ENCODE measurements around the gene CD72.
A peak's percentile ranks its signal among the peaks of the same experiment; 100 is the strongest.

The CD72 gene, protein sequence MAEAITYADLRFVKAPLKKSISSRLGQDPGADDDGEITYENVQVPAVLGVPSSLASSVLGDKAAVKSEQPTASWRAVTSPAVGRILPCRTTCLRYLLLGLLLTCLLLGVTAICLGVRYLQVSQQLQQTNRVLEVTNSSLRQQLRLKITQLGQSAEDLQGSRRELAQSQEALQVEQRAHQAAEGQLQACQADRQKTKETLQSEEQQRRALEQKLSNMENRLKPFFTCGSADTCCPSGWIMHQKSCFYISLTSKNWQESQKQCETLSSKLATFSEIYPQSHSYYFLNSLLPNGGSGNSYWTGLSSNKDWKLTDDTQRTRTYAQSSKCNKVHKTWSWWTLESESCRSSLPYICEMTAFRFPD

GRCh38 chr9:35618325-35618727 is at the start of gene CD72:
TSS of gene CD72 (minus strand) at chr9:35618413. CDS start at chr9:35618303, 110 bp downstream.
- no peak for TF ChIP-seq ZFX (IDR thresholded peaks at IDR 0.05)
- TF ChIP-seq, protein P1, sequence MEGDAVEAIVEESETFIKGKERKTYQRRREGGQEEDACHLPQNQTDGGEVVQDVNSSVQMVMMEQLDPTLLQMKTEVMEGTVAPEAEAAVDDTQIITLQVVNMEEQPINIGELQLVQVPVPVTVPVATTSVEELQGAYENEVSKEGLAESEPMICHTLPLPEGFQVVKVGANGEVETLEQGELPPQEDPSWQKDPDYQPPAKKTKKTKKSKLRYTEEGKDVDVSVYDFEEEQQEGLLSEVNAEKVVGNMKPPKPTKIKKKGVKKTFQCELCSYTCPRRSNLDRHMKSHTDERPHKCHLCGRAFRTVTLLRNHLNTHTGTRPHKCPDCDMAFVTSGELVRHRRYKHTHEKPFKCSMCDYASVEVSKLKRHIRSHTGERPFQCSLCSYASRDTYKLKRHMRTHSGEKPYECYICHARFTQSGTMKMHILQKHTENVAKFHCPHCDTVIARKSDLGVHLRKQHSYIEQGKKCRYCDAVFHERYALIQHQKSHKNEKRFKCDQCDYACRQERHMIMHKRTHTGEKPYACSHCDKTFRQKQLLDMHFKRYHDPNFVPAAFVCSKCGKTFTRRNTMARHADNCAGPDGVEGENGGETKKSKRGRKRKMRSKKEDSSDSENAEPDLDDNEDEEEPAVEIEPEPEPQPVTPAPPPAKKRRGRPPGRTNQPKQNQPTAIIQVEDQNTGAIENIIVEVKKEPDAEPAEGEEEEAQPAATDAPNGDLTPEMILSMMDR (conservative IDR thresholded peaks at IDR 0.05), result no peak
- H3K27ac ChIP-seq, result no peak within 1 kb of the TSS

DNA sequence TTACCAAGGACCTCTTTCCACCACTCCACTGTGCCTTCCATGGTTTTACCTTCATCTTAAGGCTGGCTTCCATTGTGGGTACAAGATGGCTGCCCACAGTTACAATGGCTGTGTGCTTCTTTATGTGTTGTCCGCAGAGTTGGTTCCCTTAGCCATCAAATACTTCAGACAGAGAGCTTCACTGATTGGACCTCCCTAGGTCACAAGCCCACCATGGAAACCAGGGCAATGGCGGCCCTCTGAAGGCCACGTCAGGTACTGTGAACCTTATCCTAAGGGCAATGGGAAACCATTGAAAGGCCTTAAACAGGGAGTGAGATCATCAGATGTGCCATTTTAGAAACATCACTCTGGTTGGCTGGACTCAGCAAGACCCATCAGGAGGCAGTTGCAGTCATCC is 49.7 kb upstream of the CD72 start:
- no peak overlapping the region for H3K27ac ChIP-seq
- TF ChIP-seq, protein P1 (conservative IDR thresholded peaks at IDR 0.05), result no peak
- TF ChIP-seq ZFX (IDR thresholded peaks at IDR 0.05), result no peak

- no peak overlapping the region for H3K27ac ChIP-seq
- TF ChIP-seq, protein P1 (conservative IDR thresholded peaks at IDR 0.05), result no peak
- no peak for TF ChIP-seq ZFX (IDR thresholded peaks at IDR 0.05)
These were observed 48.3 kb upstream of the CD72 start for GRCh38 chr9:35666549-35666948.

DNA sequence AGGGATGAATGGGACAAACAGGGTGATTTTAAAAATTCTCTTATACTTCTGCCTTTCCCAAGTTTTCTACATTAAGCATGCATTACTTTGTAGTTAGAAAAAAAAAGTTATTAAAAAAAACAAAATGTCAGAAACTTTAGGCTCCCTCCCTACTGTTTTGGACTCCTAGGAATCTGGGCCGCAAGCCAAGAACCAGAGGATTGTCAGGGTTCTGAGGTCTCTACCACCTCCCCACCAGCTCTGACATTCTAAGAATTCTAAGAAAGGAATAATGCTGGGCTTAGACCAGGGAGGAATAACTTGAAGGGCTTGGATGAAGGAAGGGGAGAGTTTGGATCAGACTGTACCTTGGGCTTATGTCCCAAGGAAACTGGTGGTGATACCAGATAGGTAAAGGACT is 47.8 kb upstream of the CD72 start:
- H3K27ac ChIP-seq, result no peak overlapping the region
- no peak for TF ChIP-seq ZFX (IDR thresholded peaks at IDR 0.05)
- TF ChIP-seq, protein P1 (conservative IDR thresholded peaks at IDR 0.05), result no peak

GRCh38 chr9:35665471-35665818 is 47.2 kb upstream of the CD72 start:
- peak overlapping the region; percentile 89 for H3K27ac ChIP-seq
- TF ChIP-seq, protein P1 (conservative IDR thresholded peaks at IDR 0.05), result peak; percentile 42
- no peak for TF ChIP-seq ZFX (IDR thresholded peaks at IDR 0.05)

- H3K27ac ChIP-seq, result peak within 1 kb of the TSS; percentile 89
- TF ChIP-seq, protein P1 (conservative IDR thresholded peaks at IDR 0.05), result peak; percentile 70
- TF ChIP-seq ZFX (IDR thresholded peaks at IDR 0.05), result no peak
These were observed 46.6 kb upstream of the CD72 start, which contains the start of gene ARHGEF39 for GRCh38 chr9:35664531-35665470. TSS of gene ARHGEF39 (minus strand) at chr9:35665195. CDS start at chr9:35665169, 26 bp downstream.

GRCh38 chr9:35662437-35662836 is 44.2 kb upstream of the CD72 start:
- H3K27ac ChIP-seq, result no peak overlapping the region
- no peak for TF ChIP-seq ZFX (IDR thresholded peaks at IDR 0.05)
- TF ChIP-seq, protein P1 (conservative IDR thresholded peaks at IDR 0.05), result no peak
